Thyroid gland (tissue), 4 donors: Measurements from ENCODE around the gene PDGFB. TPM values are rescaled to one million over a fixed set of nuclear protein-coding genes. Genes with fewer than 3 reads are reported as not detected.
A peak's percentile ranks its signal among the peaks of the same experiment; 100 is the strongest.

Experiments
- DNase-seq, 2 donors: peaks; one replicate each; pipeline ENCODE4 v3.0.0-alpha.2; 2019
- H3K27ac ChIP-seq, 3 donors: fragments of 200-600 bp; sonication (generic); 1 replicate in 2 of 3; 2 replicates in 1 of 3; pipeline ENCODE4 v1.5.1; 2016 to 2019; ENCODE audit warnings: mild to moderate bottlenecking in 1 of 3, moderate library complexity in 1 of 3
- H3K27me3 ChIP-seq: fragments of 200-600 bp; sonication (generic); one replicate; pipeline ENCODE4 v1.5.1; 2019
- H3K36me3 ChIP-seq, 2 donors: fragments of 200-600 bp; sonication (generic); one replicate each; pipeline ENCODE4 v1.5.1; 2016 to 2019
- H3K4me1 ChIP-seq, 2 donors: fragments of 200-600 bp; sonication (generic); one replicate each; pipeline ENCODE4 v1.5.1; 2017 to 2019
- H3K4me3 ChIP-seq, 3 donors: fragments of 200-600 bp; sonication (generic); replicated peaks in 1 of 3; 1 replicate in 2 of 3; 2 replicates in 1 of 3; pipeline ENCODE4 v1.5.1; 2016; ENCODE audit warnings: mild to moderate bottlenecking in 1 of 3
- H3K9me3 ChIP-seq: fragments of 200-600 bp; sonication (generic); one replicate; pipeline ENCODE4 v1.5.1; 2017
- CTCF ChIP-seq, 6 experiments: fragments of 200-600 bp in 3 of 6; fragments of 450-650 bp in 3 of 6; sonication (generic) in 3 of 6; IDR thresholded peaks; one replicate each; pipeline ENCODE4 v1.5.1; 2016 to 2019; ENCODE audit warnings: antibody characterized with exemption in 6 of 6, mild to moderate bottlenecking in 2 of 6, inconsistent platforms in 1 of 6, moderate library complexity in 1 of 6
- POLR2A ChIP-seq, 2 donors: fragments of 450-650 bp; IDR thresholded peaks; one replicate each; pipeline ENCODE4 v1.6.1; 2017; ENCODE audit warnings: antibody characterized with exemption in 2 of 2, mild to moderate bottlenecking in 2 of 2, moderate library complexity in 1 of 2
- WGBS, 2 donors: methylation state at CpG; one replicate each; pipeline ENCODE4 v1.1.5; 2017; 5-methylcytosine and 5-hydroxymethylcytosine counted together
- intact Hi-C: fragments of 100-400 bp; cut with DNase I; formaldehyde crosslinking; loops from one replicate; pipeline ENCODE4 v1.15.1; 2023
- total RNA-seq, 4 donors: library from RNA; depleted of rRNA; stranded (reverse); fragments of >200 nt; gene quantifications; one replicate each; pipeline ENCODE4 v1.2.3, GENCODE V29; 2016

PDGFB gene
- total RNA-seq, 4 donors from 2014 or later: 3.6 to 10.5 (median 3.9) TPM

- intact Hi-C loops: loop anchor here (10.0 kb wide), 1 partner anchor 47 kb away; the partner anchor contains the start of gene PDGFB
- Histone ChIP-seq H3K4me1 (peaks cover 5 to 29% of the 10 kb centered on the region in 2 donors), H3K9me3 (no peaks in the 10 kb centered on the region), H3K4me3 (no peak overlapping the region), H3K27me3 (no peaks in the 10 kb centered on the region), H3K27ac (peak overlapping the region in 2 of 3 donors; percentile 63 to 76), H3K36me3 (no peaks in the 10 kb centered on the region)
- 82 to 90% methylated on average over 8 to 10 of the region's 10 CpGs for WGBS, 2 donors
- TF ChIP-seq POLR2A (IDR thresholded peaks at IDR 0.05) (no peak), CTCF (IDR thresholded peaks at IDR 0.05) (no peak)
- DNase-seq: no peak
Observed at GRCh38 chr22:39291523-39291922, 46.7 kb upstream of the PDGFB start.

- TF ChIP-seq POLR2A (IDR thresholded peaks at IDR 0.05): no peak
- TF ChIP-seq CTCF (IDR thresholded peaks at IDR 0.05): no peak
- no peak overlapping the region for H3K4me3 ChIP-seq
- WGBS, 2 donors: 33 to 51% methylated on average over 6 to 8 of the region's 17 CpGs
- no peaks in the 10 kb centered on the region for H3K9me3 ChIP-seq
- no peaks in the 10 kb centered on the region for H3K27me3 ChIP-seq
- peak; percentile 71 to 73 for DNase-seq
- no peaks in the 10 kb centered on the region for H3K36me3 ChIP-seq
- peak overlapping the region in 2 of 3 donors; percentile 63 to 76 for H3K27ac ChIP-seq
- peaks cover 5 to 29% of the 10 kb centered on the region in 2 donors for H3K4me1 ChIP-seq
- intact Hi-C loops: loop anchor here (10.0 kb wide), 1 partner anchor 46 kb away; the partner anchor contains the start of gene PDGFB
Observed at GRCh38 chr22:39290724-39291161, 46.0 kb upstream of the PDGFB start.

DNA sequence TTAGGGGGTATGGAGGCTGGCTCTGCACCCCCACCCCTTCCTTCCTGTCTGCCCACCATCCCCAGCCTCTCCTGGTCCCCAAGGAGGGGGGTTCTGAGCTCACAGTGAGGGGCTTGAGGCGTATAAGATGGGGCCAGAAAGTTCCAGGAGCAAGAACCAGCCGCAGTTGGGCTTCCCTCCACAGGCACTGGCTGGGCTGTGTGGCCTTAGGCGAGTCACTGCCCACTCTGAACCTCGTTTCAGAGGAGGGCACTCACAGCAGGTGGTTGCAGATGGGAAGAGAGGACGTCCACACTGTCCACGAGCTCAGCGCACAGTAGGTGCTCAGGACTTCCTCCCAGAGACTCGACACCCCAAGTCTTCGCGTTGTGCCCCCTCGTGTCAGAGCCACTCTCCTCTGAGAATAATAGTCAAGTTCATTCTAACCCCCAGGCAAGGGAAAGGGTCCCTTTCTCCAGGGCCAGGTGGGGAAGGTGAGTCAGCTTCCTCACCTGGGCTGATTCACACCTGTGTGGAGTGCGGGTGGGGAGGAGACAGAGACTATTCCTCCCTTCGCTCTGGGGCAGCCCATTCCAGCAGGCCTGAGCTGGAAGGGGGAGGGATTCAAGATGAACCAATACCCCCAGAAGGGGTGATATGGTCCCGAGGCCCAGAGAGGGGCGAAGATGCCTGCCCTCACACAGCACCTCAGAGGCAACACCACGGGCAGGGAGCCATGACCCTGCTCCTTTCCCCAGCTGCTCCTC, 45.4 kb upstream of the PDGFB start:
- H3K27me3 ChIP-seq: no peaks in the 10 kb centered on the region
- WGBS, 2 donors: 87 to 88% methylated on average over 13 to 16 of the region's 16 CpGs
- intact Hi-C loops: loop anchor here (10.0 kb wide), 1 partner anchor 45 kb away; the partner anchor contains the start of gene PDGFB
- H3K9me3 ChIP-seq: no peaks in the 10 kb centered on the region
- no peaks in the 10 kb centered on the region for H3K36me3 ChIP-seq
- peak overlapping the region in 1 of 3 donors; percentile 76 for H3K27ac ChIP-seq
- no peak for DNase-seq
- no peak overlapping the region for H3K4me3 ChIP-seq
- peaks cover 5 to 29% of the 10 kb centered on the region in 2 donors for H3K4me1 ChIP-seq
- no peak for TF ChIP-seq CTCF (IDR thresholded peaks at IDR 0.05)
- TF ChIP-seq POLR2A (IDR thresholded peaks at IDR 0.05): no peak

DNA sequence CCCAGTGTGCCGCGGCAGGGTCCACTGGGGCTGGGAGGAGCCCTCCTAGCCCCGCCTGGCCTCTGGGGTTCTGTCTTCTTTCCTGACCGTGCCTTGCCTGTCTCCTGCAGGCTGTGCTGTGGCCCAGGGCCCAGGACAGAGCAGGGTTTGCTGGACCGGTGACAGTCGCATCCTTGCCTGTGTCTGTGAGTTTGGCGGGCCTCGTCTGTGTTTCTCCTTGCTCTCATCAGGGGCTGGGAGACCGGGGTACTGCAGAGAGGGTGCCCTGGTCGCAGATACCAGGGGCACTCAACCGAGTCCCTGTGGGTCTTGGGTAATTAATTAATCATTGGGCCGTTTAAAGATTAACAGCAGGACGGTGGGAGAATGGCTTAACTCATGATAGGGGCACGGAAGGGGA, 44.8 kb upstream of the PDGFB start:
- no peaks in the 10 kb centered on the region for H3K27me3 ChIP-seq
- no peaks in the 10 kb centered on the region for H3K9me3 ChIP-seq
- TF ChIP-seq CTCF (IDR thresholded peaks at IDR 0.05) (no peak), POLR2A (IDR thresholded peaks at IDR 0.05) (no peak)
- no peaks in the 10 kb centered on the region for H3K36me3 ChIP-seq
- peaks cover 5 to 29% of the 10 kb centered on the region in 2 donors for H3K4me1 ChIP-seq
- DNase-seq: no peak
- intact Hi-C loops: no loop called here
- H3K27ac ChIP-seq: no peak overlapping the region
- no peak overlapping the region for H3K4me3 ChIP-seq
- 61 to 65% methylated on average over 10 to 11 of the region's 14 CpGs for WGBS, 2 donors
